ENCODE data around the gene LYPD6.

The LYPD6 gene

DNA sequence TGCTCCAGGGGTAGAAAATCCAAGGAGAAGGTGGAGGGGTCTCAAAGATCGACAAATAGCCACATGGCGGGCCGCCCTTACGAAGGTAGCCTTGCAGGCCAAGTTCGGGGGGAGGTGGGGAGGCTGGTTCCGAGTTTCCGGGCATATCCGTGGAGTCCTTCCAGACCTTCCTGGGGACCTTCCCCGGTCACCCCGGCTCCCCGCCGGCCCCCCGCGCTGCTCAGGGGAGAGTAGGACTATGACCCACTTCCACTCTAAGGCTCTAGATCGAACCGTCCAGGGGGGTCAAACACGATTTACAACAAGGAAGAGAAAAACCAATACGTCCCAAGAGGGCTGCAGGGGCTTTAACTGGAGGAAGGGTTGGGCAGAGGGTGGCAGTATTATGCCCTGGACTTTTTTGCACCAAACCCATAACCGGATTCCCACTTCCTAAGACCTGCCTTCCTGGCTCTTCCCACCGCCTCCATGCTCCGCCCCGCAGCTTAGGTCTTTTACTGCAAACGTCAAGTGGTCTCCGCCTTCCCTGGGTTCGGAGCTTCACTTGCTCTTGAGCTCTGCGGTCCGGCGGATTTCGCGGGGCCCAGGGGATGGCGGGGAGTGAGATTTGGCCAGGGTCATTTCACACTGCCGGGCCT is 779 bp upstream of the LYPD6 start:
- DNase-seq (ENCODE audit: insufficient read length, low spot score) (peak; percentile 33), FAIRE-seq (no peak)
- TF ChIP-seq, protein P1, sequence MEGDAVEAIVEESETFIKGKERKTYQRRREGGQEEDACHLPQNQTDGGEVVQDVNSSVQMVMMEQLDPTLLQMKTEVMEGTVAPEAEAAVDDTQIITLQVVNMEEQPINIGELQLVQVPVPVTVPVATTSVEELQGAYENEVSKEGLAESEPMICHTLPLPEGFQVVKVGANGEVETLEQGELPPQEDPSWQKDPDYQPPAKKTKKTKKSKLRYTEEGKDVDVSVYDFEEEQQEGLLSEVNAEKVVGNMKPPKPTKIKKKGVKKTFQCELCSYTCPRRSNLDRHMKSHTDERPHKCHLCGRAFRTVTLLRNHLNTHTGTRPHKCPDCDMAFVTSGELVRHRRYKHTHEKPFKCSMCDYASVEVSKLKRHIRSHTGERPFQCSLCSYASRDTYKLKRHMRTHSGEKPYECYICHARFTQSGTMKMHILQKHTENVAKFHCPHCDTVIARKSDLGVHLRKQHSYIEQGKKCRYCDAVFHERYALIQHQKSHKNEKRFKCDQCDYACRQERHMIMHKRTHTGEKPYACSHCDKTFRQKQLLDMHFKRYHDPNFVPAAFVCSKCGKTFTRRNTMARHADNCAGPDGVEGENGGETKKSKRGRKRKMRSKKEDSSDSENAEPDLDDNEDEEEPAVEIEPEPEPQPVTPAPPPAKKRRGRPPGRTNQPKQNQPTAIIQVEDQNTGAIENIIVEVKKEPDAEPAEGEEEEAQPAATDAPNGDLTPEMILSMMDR (IDR thresholded peaks at IDR 0.05; ENCODE audit: insufficient read depth, missing control alignments): no peak

DNA sequence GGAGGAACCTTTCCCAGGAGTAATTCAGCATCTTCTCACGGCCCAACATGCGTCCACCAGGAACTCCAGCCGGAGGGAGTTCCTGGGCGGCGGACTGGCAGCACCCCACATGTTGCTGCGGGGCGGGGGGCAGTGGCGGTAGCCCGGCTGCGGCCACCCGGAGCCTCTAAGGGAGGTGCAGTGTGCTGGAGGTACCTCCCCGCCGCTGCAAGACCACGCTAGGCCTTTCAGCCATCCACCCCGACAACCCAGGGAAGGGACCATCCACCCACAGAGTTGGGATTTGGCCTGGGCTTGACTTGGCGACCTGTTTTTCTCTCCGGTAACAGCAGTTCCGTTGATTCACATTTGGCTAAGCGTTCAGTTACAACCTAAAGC is 625 bp downstream of the LYPD6 start:
- TF ChIP-seq, protein P1 (IDR thresholded peaks at IDR 0.05; ENCODE audit: insufficient read depth, missing control alignments): no peak
- DNase-seq (ENCODE audit: insufficient read length, low spot score) (no peak), FAIRE-seq (no peak)

DNA sequence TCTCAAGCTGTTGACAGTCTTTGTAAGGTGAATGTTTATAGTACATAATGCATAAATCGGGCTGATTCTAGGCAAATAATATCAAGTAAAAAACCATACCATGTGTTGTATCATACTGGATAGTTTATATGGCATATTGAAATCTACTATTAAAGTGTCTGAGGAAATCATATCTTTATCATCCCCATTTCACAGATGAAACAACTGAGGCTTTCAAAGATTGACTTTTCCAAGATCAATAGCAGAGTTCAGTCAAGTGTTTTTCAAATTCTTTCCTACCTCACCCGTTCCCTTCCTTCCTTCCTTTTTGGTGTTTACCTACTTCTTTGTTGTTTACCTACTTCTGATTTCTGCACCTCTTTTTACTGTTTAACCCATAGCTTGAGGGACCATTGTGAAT is 2.0 kb downstream of the LYPD6 start:
- TF ChIP-seq, protein P1 (IDR thresholded peaks at IDR 0.05; ENCODE audit: insufficient read depth, missing control alignments): no peak
- DNase-seq (ENCODE audit: insufficient read length, low spot score) (no peak), FAIRE-seq (no peak)

DNA sequence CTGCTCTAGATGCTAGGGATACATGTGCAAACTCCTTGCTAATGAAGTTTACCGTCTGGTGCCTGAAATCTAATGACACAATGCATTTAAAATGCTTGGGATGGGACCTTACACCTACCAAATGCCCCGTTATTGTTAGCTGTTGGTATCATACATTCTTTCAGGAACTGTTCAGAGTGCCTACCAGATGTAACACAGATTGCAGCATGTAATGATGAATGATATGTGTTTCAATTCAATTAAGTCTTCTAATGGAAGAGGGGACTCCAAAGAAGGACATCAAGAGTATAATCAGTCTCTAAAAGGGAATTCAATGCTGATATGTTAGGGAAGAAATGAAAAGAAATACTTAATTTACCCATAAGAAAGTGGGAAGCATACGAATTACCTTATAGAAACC is 3.2 kb downstream of the LYPD6 start:
- TF ChIP-seq, protein P1 (IDR thresholded peaks at IDR 0.05; ENCODE audit: insufficient read depth, missing control alignments): no peak
- DNase-seq (ENCODE audit: insufficient read length, low spot score) (no peak), FAIRE-seq (no peak)

DNA sequence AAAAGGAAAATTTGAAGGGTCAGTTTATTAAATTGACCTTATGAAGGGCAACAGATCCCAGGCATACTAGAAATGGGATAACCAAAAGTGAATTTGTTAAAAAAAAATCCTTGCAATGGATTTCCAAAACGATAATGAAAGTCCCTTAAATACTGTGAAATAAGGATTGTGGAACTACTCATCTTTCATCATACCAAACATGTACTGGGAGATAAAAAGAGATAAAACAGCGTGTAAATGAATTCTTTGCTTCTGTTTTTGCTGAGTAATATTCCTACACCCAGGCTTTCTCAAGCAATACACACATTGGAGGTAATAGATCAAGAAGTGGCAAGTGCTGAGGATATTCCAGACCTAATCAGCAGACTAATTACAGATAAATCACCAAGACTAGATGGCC is 3.8 kb downstream of the LYPD6 start:
- TF ChIP-seq, protein P1 (IDR thresholded peaks at IDR 0.05; ENCODE audit: insufficient read depth, missing control alignments): no peak
- FAIRE-seq (no peak), DNase-seq (ENCODE audit: insufficient read length, low spot score) (no peak)

DNA sequence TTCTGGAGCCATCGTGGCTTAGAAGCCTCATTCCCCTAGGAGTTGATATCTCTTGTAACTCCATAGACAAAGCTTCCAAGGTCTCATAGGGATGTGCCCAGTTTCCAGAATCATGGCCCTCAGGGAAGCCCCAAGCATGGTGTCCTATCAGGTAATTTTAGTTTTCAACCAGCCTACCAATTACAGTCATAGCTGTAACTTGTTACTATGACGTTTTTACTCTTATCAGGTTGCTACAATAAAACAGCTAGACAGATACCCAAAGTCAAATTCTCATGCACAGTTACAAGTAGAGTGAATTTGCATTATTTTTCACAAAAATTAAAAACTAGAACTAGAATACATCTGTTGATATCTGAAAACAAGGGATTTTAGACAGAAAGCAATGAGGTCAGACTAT is 8.9 kb downstream of the LYPD6 start:
- TF ChIP-seq, protein P1 (IDR thresholded peaks at IDR 0.05; ENCODE audit: insufficient read depth, missing control alignments): no peak
- FAIRE-seq (no peak), DNase-seq (ENCODE audit: insufficient read length, low spot score) (no peak)

DNA sequence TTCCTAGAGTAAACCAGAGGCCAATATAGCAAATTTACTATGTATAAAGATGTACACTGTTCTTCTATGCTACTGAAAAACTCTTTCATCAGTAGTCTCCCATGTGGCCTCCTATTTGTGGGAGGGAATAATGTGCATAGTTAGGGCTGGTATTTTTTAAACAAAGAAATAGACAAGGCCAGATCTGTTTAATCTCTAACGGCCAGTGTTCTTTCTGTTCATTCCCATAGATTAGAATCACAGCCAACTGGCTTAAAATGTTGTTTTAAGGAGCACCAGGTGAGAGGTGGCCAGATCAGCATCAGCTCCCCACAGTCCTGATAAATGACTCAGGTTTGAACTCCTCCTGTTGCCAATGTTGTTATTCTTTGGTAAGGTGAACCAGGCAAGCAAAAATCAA is 12.1 kb downstream of the LYPD6 start:
- TF ChIP-seq, protein P1 (IDR thresholded peaks at IDR 0.05; ENCODE audit: insufficient read depth, missing control alignments): no peak
- DNase-seq (ENCODE audit: insufficient read length, low spot score): no peak
- FAIRE-seq: no peak

Data from D721Med (cell line).